ENCODE measurements around the gene CAPZA2.

The CAPZA2 gene

GRCh38 chr7:116837586-116837985 is 24.8 kb upstream of the CAPZA2 start:
- TF ChIP-seq EZH2 (IDR thresholded peaks at IDR 0.05; ENCODE audit: borderline replicate concordance, low read depth, low read length, severe bottlenecking) = no peak
- no peak for TF ChIP-seq CTCF (IDR thresholded peaks at IDR 0.05; ENCODE audit: borderline replicate concordance, extremely low read depth, low read length, poor library complexity, severe bottlenecking)
- ATAC-seq (ENCODE audit: insufficient read depth, low read depth) (no peak), DNase-seq (no peak)
- Histone ChIP-seq H3K4me3 (ENCODE audit: low read depth in 1 of 2, low read length in 2 of 2) (no peak overlapping the region), H4K20me1 (ENCODE audit: insufficient read depth, low read length) (no peaks in the 10 kb centered on the region), H3K4me1 (ENCODE audit: insufficient read depth, low read length) (no peaks in the 10 kb centered on the region), H2AFZ (ENCODE audit: low read depth, low read length) (no peak overlapping the region), H3K27me3 (ENCODE audit: insufficient read depth, low read length, poor library complexity) (peaks cover 12% of the 10 kb centered on the region), H3K4me2 (ENCODE audit: insufficient read depth, low read length) (no peak overlapping the region), H3K79me2 (ENCODE audit: insufficient read depth, low read length) (no peaks in the 10 kb centered on the region), H3K36me3 (ENCODE audit: insufficient read depth, low read length) (no peaks in the 10 kb centered on the region), H3K9ac (ENCODE audit: low read depth, low read length) (no peak overlapping the region), H3K27ac (ENCODE audit: low read length) (no peak overlapping the region), H3K9me3 (ENCODE audit: insufficient read depth, low read length, severe bottlenecking) (no peaks in the 10 kb centered on the region)

- TF ChIP-seq CTCF (IDR thresholded peaks at IDR 0.05; ENCODE audit: borderline replicate concordance, extremely low read depth, low read length, poor library complexity, severe bottlenecking) = no peak
- no peak for TF ChIP-seq EZH2 (IDR thresholded peaks at IDR 0.05; ENCODE audit: borderline replicate concordance, low read depth, low read length, severe bottlenecking)
- Histone ChIP-seq H3K36me3 (ENCODE audit: insufficient read depth, low read length) (no peaks in the 10 kb centered on the region), H3K27ac (ENCODE audit: low read length) (no peak overlapping the region), H2AFZ (ENCODE audit: low read depth, low read length) (no peak overlapping the region), H3K4me1 (ENCODE audit: insufficient read depth, low read length) (no peaks in the 10 kb centered on the region), H4K20me1 (ENCODE audit: insufficient read depth, low read length) (no peaks in the 10 kb centered on the region), H3K4me2 (ENCODE audit: insufficient read depth, low read length) (no peak overlapping the region), H3K27me3 (ENCODE audit: insufficient read depth, low read length, poor library complexity) (peaks cover 23% of the 10 kb centered on the region), H3K79me2 (ENCODE audit: insufficient read depth, low read length) (no peaks in the 10 kb centered on the region), H3K4me3 (ENCODE audit: low read depth in 1 of 2, low read length in 2 of 2) (no peak overlapping the region), H3K9me3 (ENCODE audit: insufficient read depth, low read length, severe bottlenecking) (no peaks in the 10 kb centered on the region), H3K9ac (ENCODE audit: low read depth, low read length) (no peak overlapping the region)
- ATAC-seq (ENCODE audit: insufficient read depth, low read depth) = no peak
- no peak for DNase-seq
Observed at GRCh38 chr7:116840256-116840655, 22.1 kb upstream of the CAPZA2 start.

GRCh38 chr7:116842371-116842770 is 20.0 kb upstream of the CAPZA2 start:
- no peaks in the 10 kb centered on the region for H3K36me3 ChIP-seq (ENCODE audit: insufficient read depth, low read length)
- no peak overlapping the region for H3K4me2 ChIP-seq (ENCODE audit: insufficient read depth, low read length)
- H3K27ac ChIP-seq (ENCODE audit: low read length) = no peak overlapping the region
- H4K20me1 ChIP-seq (ENCODE audit: insufficient read depth, low read length) = no peaks in the 10 kb centered on the region
- peaks cover 31% of the 10 kb centered on the region for H3K27me3 ChIP-seq (ENCODE audit: insufficient read depth, low read length, poor library complexity)
- DNase-seq = no peak
- no peak for ATAC-seq (ENCODE audit: insufficient read depth, low read depth)
- H3K9me3 ChIP-seq (ENCODE audit: insufficient read depth, low read length, severe bottlenecking) = no peaks in the 10 kb centered on the region
- H2AFZ ChIP-seq (ENCODE audit: low read depth, low read length) = no peak overlapping the region
- no peaks in the 10 kb centered on the region for H3K4me1 ChIP-seq (ENCODE audit: insufficient read depth, low read length)
- TF ChIP-seq EZH2 (IDR thresholded peaks at IDR 0.05; ENCODE audit: borderline replicate concordance, low read depth, low read length, severe bottlenecking) = no peak
- TF ChIP-seq CTCF (IDR thresholded peaks at IDR 0.05; ENCODE audit: borderline replicate concordance, extremely low read depth, low read length, poor library complexity, severe bottlenecking) = no peak
- H3K9ac ChIP-seq (ENCODE audit: low read depth, low read length) = no peak overlapping the region
- no peak overlapping the region for H3K4me3 ChIP-seq (ENCODE audit: low read depth in 1 of 2, low read length in 2 of 2)
- H3K79me2 ChIP-seq (ENCODE audit: insufficient read depth, low read length) = no peaks in the 10 kb centered on the region

GRCh38 chr7:116843378-116843777 is 19.0 kb upstream of the CAPZA2 start:
- no peaks in the 10 kb centered on the region for H3K9me3 ChIP-seq (ENCODE audit: insufficient read depth, low read length, severe bottlenecking)
- H3K79me2 ChIP-seq (ENCODE audit: insufficient read depth, low read length) = no peaks in the 10 kb centered on the region
- no peak overlapping the region for H3K4me3 ChIP-seq (ENCODE audit: low read depth in 1 of 2, low read length in 2 of 2)
- no peak for TF ChIP-seq EZH2 (IDR thresholded peaks at IDR 0.05; ENCODE audit: borderline replicate concordance, low read depth, low read length, severe bottlenecking)
- TF ChIP-seq CTCF (IDR thresholded peaks at IDR 0.05; ENCODE audit: borderline replicate concordance, extremely low read depth, low read length, poor library complexity, severe bottlenecking) = no peak
- no peaks in the 10 kb centered on the region for H4K20me1 ChIP-seq (ENCODE audit: insufficient read depth, low read length)
- DNase-seq (no peak), ATAC-seq (ENCODE audit: insufficient read depth, low read depth) (no peak)
- H3K9ac ChIP-seq (ENCODE audit: low read depth, low read length) = no peak overlapping the region
- no peaks in the 10 kb centered on the region for H3K36me3 ChIP-seq (ENCODE audit: insufficient read depth, low read length)
- H3K27ac ChIP-seq (ENCODE audit: low read length) = no peak overlapping the region
- H2AFZ ChIP-seq (ENCODE audit: low read depth, low read length) = no peak overlapping the region
- peaks cover 30% of the 10 kb centered on the region for H3K27me3 ChIP-seq (ENCODE audit: insufficient read depth, low read length, poor library complexity)
- H3K4me2 ChIP-seq (ENCODE audit: insufficient read depth, low read length) = no peak overlapping the region
- H3K4me1 ChIP-seq (ENCODE audit: insufficient read depth, low read length) = no peaks in the 10 kb centered on the region

Measured in DND-41 (cell line).